Stimulated activated CD8-positive, alpha-beta memory T cell treated with anti-CD3 and anti-CD28 coated beads, Interleukin-15, amount 100 ng/mL, for 24 hours (primary cell): ENCODE results near the gene OSBPL9.

ENCODE experiments used
- DNase-seq: peaks from one replicate; pipeline ENCODE4 v3.0.0-alpha.2; 2020; ENCODE audit warnings: low read depth

The OSBPL9 gene

GRCh38 chr1:51741121-51741681 is 124.3 kb downstream of the OSBPL9 start:
- DNase-seq, result no peak

- no peak for DNase-seq
Measured at GRCh38 chr1:51744506-51745303, 127.8 kb downstream of the OSBPL9 start.

DNA sequence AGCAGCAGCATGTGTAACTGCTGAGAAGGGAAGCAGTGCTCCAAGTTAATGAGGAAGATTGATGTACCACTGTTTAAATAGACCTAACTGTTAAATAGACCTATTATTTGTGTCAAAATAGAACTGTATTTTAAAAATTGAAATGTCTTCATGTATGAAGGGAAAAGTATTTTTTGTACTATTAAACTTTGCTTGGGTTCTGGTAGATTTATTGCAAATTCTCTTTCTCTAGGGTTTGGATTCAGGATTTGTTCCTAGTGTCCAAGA is 128.3 kb downstream of the OSBPL9 start:
- DNase-seq, result no peak

- DNase-seq, result no peak
Measured at GRCh38 chr1:51749151-51749550, 132.3 kb downstream of the OSBPL9 start.

GRCh38 chr1:51750218-51750617 is 133.3 kb downstream of the OSBPL9 start:
- no peak for DNase-seq

- DNase-seq, result no peak
Measured at GRCh38 chr1:51750729-51751128, 133.8 kb downstream of the OSBPL9 start.

DNA sequence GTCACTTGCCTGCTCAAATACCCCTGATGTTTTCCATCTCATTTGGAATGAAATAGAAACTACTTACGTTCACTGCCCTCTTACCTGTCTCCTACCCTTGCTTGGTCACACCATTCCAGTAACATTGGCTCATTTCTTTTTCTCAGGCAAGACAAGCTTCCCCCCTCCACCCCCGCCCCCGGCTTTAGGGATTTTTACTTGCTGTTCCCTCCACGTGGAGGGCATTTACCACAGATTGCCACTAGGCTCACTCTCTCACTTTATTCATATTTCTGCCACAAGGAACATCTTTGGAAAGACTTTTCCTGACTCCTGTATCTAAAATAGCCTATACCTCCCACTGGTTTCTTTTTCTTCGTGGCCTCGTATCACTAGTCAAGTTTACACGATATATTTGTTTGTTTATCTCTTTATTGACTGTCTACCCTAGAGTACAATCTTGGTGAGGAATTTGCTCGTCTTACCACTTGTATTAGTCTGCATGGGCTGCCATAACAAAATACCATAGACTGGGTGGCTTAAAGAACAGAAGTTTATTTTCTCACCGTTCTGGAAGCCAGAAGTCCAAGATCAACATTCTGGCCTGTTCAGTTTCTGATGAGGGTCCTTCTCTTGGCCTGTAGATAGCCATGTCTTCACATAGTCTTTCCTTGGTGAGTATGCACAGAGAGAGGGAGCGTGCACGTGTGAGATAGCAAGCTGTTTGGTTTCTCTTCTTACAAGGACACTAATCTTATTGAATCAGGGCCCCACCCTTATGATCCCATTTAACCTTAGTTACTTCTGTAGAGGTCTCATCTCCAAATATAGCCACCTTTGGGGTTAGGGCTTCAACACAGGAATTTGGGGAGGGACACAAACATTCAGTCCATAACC is 135.4 kb downstream of the OSBPL9 start:
- no peak for DNase-seq

GRCh38 chr1:51753969-51754368 is 137.1 kb downstream of the OSBPL9 start:
- DNase-seq, result no peak

GRCh38 chr1:51754666-51755065 is 137.8 kb downstream of the OSBPL9 start:
- DNase-seq, result no peak

DNA sequence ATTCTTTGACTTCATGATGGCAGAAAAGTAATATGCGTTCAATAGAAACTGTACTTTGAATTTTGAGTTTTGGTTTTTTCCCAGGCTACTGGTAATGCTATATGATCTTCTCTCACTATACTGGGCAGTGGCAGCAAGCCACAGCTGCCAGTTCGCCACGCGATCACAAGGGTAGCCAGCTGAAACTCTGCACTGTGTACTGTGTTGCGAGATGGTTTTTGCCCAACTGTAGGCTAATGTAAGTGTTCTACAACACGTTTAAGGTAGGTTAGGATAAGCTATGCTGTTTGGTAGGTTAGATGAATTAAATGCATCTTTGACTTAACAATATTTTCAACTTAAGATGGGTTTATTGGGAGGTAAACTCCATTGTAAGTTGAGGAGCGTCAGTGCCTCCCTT is 138.5 kb downstream of the OSBPL9 start:
- no peak for DNase-seq

- DNase-seq, result no peak
Measured at GRCh38 chr1:51756290-51756689, 139.4 kb downstream of the OSBPL9 start.

DNA sequence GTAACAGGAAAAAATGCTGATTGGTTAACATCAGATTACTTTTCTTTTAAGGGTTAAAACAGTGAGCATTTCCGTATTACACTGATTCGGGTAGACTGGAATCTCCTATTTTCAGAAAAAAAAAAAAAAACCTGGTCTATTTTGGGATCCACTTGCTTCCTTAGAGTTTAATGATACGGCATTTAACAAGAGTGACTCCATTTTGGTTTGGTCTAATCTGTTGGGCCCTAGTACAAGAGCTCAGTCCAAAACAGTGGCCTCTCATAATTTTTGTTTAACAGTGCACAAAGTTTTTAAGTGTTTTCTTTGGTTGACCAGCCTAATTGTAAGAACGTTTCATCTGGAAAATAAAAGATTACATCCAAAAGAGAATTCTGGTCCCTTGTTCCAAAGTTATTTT is 141.4 kb downstream of the OSBPL9 start:
- DNase-seq, result no peak

- DNase-seq, result no peak
Measured at GRCh38 chr1:51760872-51761271, 144.0 kb downstream of the OSBPL9 start.

GRCh38 chr1:51761351-51761750 is 144.5 kb downstream of the OSBPL9 start:
- no peak for DNase-seq

DNA sequence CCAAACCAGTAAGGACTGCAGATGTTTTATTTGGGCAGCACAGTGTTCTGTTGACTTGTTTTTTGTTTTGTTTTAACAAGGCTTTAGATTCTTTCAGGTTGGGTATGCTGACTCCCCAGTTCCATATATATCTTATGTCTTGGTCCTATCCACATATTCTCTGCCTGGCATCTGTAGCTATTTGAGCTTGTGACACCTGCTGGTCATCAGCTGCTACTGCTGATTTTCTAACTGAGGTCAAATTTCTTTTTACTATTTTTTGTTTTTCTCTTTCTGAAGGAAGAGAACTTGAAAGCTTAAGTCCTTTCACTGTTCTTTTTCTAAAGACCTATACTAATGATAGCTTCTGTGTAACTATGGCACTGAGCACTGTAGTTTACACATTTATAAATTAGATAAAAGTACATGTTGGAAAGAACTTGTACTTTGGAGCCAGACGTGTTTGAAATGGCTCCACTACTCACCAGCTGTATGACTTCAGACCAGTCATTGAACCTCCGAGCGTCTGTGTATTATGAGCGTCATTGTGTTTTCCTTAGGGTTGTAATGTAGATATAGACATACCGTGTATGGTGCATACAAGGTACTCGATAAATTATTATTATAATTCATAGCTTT is 152.2 kb downstream of the OSBPL9 start:
- no peak for DNase-seq

- DNase-seq, result no peak
Measured at GRCh38 chr1:51776408-51776807, 159.5 kb downstream of the OSBPL9 start.

DNA sequence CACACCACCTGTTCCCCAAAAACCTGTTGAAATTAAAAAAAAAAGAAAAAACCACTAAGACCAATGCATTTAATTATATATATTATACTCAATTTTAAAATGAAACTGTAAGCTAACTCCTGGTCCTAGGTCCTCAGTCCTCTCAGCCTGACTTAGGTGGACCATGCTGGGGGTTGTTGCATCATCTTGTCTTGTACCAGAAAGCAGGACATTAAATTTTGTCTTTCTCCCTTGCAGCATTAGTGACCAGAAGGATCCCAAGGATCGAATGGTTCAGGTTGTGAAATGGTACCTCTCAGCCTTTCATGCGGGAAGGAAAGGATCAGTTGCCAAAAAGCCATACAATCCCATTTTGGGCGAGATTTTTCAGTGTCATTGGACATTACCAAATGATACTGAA is 164.0 kb downstream of the OSBPL9 start:
- DNase-seq, result no peak

DNA sequence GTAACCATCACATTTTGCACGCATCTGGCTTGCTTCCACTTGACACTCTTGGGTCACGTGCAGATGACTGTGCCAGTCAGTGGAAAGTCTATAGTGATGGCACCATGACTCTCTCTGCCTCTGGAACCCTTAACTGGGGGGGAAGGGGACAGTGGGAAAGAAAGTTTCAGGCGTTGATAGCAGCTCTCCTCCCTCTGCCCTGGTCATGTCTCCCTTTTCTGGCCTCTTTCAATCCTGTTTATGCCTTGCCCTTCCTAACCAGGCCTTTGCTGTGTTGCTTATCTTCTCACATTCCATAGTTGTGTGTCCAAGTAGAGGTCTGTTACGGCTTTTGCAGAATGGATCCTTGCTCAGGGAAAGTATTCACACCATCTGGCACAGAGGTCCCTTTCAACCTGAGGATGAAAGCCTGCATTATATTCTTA is 168.1 kb downstream of the OSBPL9 start:
- DNase-seq, result no peak

GRCh38 chr1:51788938-51789337 is 172.0 kb downstream of the OSBPL9 start:
- no peak for DNase-seq

DNA sequence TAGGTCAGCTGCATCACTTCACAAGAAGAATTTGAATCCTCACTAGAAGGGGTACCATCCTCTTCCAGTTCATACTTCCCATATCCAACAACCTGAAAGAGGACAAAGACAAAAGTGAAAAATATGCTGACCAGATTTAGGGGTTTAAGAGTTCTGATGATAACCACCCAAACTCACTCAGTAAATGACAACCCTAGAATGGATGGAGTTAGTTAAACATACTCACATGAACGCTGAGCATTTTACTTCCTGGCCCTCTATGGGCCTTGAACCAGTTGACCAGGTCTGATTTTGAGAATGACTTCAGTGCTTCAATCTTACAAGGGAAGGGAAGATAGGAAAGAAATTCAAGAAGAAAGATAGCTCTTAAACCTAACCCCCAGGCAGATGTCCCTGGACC is 172.4 kb downstream of the OSBPL9 start:
- DNase-seq, result no peak

DNA sequence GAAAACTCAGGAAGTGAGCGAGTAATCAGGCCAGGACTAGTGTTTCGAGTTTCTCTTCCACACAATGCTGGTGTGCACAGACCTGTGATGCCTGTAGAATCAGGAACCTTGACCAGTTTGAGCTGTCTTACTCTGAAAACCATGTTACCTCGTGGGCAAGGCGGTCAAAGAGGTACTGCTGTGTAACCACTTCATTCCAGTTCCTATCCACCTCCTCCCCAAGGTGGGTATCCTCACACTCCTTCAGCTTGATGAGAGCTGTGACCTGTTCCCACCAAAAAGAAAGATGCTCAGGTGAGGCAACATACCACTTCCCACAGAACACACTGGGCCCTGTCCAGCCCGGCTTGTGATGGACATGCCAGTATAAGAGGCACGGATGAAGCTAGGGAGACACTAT is 173.5 kb downstream of the OSBPL9 start:
- DNase-seq, result no peak

- DNase-seq, result no peak
Measured at GRCh38 chr1:51791888-51792287, 175.0 kb downstream of the OSBPL9 start.

DNA sequence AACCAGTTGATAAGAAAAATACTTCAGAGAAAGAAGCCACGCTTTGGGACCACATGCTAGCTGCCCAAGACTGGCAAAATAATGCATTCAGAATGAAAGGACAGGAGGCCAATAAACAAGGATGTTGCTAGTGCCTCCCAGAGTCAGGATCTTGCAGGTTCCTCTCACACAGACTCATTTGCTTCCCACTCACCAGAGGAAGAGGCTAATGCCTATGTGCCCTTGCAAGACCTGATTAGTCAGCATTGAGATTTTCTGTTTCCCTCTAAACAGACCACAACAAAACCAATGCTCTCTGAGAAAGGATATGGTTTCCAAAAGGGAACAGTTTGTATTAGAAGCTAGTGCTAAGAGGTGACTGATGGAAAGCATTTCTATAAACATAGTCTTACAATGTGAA is 176.0 kb downstream of the OSBPL9 start:
- DNase-seq, result no peak
